GM23338 (cell line): ENCODE data around the gene NDFIP1.

Source experiments
- CREB1 ChIP-seq: fragments of 250-450 bp; sonication (Bioruptor Pico); IDR thresholded peaks from 2 replicates; pipeline ENCODE4 v1.5.0; 2020; ENCODE audit warnings: low read depth, mild to moderate bottlenecking, moderate library complexity
- EZH2 ChIP-seq: fragments of 200-600 bp; sonication (generic); IDR thresholded peaks from one replicate; pipeline ENCODE4 v1.8.0; 2017; ENCODE audit warnings: antibody characterized with exemption, mild to moderate bottlenecking, low read depth; ENCODE audit not compliant: unreplicated experiment
- EZH2phosphoT487 ChIP-seq: fragments of 200-600 bp; sonication (generic); IDR thresholded peaks from one replicate; pipeline ENCODE4 v1.8.1; 2018; ENCODE audit warnings: antibody characterized with exemption; ENCODE audit not compliant: unreplicated experiment
- JUNB ChIP-seq: IDR thresholded peaks from one replicate; pipeline ENCODE4 v1.6.1; 2016; ENCODE audit warnings: antibody characterized with exemption; ENCODE audit not compliant: unreplicated experiment
- NANOG ChIP-seq: IDR thresholded peaks from 2 replicates; pipeline ENCODE4 v1.6.1; 2016; ENCODE audit warnings: antibody characterized with exemption, borderline replicate concordance
- POLR2AphosphoS5 ChIP-seq: IDR thresholded peaks from 2 replicates; pipeline ENCODE4 v1.6.1; 2016; ENCODE audit warnings: antibody characterized with exemption, low read depth
- STAT1 ChIP-seq: IDR thresholded peaks from one replicate; pipeline ENCODE4 v1.6.1; 2016; ENCODE audit warnings: antibody characterized with exemption; ENCODE audit not compliant: unreplicated experiment
- ZNF331 ChIP-seq: fragments of 250-450 bp; sonication (Bioruptor Pico); IDR thresholded peaks from 2 replicates; pipeline ENCODE4 v1.5.0; 2020; ENCODE audit warnings: low read depth, mild to moderate bottlenecking, moderate library complexity
- TF ChIP-seq, protein P1 (sequence below), 2 experiments: fragments of 200-600 bp in 1 of 2; sonication (generic) in 1 of 2; conservative IDR thresholded peaks; 2 replicates each; pipeline versions ENCODE4 v1.5.1 to v1.6.1; 2016 to 2017; ENCODE audit warnings: antibody characterized with exemption in 2 of 2, low read depth in 2 of 2, mild to moderate bottlenecking in 2 of 2, moderate library complexity in 1 of 2
- TF ChIP-seq, protein P2 (sequence below): IDR thresholded peaks from one replicate; pipeline ENCODE4 v1.6.1; 2018; ENCODE audit warnings: antibody characterized with exemption; ENCODE audit not compliant: unreplicated experiment
- TF ChIP-seq, protein P3 (sequence below): IDR thresholded peaks from 2 replicates; pipeline ENCODE4 v1.6.1; 2016; ENCODE audit warnings: antibody characterized with exemption
- TF ChIP-seq, protein P4 (sequence below): fragments of 250-450 bp; sonication (Bioruptor Pico); IDR thresholded peaks from 2 replicates; pipeline ENCODE4 v1.5.0; 2020; ENCODE audit warnings: mild to moderate bottlenecking, moderate library complexity

DNA sequence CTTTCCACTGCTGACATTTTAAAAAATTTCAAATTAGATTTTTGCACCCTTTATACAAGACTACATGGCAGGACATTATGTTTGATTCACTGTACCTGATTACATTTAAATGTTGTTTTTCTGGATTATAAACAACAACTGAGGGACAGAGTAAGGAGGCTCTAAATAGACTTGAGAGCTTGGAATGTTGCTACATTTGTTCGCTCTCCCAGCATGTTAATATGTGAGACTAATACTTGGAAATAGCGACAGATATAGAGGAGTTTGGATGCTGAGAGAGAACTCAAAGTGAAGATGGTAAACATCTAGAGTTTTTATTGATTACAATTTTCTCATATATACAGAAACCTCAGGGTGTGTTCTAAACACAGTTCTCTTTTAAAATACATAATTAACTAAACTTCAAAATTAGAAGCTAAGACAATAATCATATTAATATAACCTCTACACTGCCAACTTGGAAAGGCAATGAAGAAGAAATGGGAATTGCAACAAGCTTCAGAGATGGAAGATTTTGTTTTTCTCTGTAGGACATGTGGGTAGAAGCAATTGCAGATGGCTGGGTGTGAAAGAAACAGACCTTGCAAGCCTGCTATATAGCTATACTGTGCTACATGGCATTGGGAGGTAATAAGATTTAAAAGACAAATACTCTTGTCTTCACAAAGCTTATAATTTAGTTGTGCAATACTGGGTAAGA lies 1.4 kb upstream of the NDFIP1 start:
- TF ChIP-seq, protein P1, sequence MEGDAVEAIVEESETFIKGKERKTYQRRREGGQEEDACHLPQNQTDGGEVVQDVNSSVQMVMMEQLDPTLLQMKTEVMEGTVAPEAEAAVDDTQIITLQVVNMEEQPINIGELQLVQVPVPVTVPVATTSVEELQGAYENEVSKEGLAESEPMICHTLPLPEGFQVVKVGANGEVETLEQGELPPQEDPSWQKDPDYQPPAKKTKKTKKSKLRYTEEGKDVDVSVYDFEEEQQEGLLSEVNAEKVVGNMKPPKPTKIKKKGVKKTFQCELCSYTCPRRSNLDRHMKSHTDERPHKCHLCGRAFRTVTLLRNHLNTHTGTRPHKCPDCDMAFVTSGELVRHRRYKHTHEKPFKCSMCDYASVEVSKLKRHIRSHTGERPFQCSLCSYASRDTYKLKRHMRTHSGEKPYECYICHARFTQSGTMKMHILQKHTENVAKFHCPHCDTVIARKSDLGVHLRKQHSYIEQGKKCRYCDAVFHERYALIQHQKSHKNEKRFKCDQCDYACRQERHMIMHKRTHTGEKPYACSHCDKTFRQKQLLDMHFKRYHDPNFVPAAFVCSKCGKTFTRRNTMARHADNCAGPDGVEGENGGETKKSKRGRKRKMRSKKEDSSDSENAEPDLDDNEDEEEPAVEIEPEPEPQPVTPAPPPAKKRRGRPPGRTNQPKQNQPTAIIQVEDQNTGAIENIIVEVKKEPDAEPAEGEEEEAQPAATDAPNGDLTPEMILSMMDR (conservative IDR thresholded peaks at IDR 0.05; ENCODE audit: low read depth in 2 of 2): no peak
- TF ChIP-seq EZH2phosphoT487 (no peak), POLR2AphosphoS5 (no peak), CREB1 (CRISPR knock-in tag) (no peak), EZH2 (no peak), ZNF331 (CRISPR knock-in tag) (no peak), JUNB (no peak), STAT1 (no peak), NANOG (no peak)
- TF ChIP-seq, protein P2, sequence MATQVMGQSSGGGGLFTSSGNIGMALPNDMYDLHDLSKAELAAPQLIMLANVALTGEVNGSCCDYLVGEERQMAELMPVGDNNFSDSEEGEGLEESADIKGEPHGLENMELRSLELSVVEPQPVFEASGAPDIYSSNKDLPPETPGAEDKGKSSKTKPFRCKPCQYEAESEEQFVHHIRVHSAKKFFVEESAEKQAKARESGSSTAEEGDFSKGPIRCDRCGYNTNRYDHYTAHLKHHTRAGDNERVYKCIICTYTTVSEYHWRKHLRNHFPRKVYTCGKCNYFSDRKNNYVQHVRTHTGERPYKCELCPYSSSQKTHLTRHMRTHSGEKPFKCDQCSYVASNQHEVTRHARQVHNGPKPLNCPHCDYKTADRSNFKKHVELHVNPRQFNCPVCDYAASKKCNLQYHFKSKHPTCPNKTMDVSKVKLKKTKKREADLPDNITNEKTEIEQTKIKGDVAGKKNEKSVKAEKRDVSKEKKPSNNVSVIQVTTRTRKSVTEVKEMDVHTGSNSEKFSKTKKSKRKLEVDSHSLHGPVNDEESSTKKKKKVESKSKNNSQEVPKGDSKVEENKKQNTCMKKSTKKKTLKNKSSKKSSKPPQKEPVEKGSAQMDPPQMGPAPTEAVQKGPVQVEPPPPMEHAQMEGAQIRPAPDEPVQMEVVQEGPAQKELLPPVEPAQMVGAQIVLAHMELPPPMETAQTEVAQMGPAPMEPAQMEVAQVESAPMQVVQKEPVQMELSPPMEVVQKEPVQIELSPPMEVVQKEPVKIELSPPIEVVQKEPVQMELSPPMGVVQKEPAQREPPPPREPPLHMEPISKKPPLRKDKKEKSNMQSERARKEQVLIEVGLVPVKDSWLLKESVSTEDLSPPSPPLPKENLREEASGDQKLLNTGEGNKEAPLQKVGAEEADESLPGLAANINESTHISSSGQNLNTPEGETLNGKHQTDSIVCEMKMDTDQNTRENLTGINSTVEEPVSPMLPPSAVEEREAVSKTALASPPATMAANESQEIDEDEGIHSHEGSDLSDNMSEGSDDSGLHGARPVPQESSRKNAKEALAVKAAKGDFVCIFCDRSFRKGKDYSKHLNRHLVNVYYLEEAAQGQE: no peak
- TF ChIP-seq, protein P3, sequence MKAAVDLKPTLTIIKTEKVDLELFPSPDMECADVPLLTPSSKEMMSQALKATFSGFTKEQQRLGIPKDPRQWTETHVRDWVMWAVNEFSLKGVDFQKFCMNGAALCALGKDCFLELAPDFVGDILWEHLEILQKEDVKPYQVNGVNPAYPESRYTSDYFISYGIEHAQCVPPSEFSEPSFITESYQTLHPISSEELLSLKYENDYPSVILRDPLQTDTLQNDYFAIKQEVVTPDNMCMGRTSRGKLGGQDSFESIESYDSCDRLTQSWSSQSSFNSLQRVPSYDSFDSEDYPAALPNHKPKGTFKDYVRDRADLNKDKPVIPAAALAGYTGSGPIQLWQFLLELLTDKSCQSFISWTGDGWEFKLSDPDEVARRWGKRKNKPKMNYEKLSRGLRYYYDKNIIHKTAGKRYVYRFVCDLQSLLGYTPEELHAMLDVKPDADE: no peak
- TF ChIP-seq, protein P4, sequence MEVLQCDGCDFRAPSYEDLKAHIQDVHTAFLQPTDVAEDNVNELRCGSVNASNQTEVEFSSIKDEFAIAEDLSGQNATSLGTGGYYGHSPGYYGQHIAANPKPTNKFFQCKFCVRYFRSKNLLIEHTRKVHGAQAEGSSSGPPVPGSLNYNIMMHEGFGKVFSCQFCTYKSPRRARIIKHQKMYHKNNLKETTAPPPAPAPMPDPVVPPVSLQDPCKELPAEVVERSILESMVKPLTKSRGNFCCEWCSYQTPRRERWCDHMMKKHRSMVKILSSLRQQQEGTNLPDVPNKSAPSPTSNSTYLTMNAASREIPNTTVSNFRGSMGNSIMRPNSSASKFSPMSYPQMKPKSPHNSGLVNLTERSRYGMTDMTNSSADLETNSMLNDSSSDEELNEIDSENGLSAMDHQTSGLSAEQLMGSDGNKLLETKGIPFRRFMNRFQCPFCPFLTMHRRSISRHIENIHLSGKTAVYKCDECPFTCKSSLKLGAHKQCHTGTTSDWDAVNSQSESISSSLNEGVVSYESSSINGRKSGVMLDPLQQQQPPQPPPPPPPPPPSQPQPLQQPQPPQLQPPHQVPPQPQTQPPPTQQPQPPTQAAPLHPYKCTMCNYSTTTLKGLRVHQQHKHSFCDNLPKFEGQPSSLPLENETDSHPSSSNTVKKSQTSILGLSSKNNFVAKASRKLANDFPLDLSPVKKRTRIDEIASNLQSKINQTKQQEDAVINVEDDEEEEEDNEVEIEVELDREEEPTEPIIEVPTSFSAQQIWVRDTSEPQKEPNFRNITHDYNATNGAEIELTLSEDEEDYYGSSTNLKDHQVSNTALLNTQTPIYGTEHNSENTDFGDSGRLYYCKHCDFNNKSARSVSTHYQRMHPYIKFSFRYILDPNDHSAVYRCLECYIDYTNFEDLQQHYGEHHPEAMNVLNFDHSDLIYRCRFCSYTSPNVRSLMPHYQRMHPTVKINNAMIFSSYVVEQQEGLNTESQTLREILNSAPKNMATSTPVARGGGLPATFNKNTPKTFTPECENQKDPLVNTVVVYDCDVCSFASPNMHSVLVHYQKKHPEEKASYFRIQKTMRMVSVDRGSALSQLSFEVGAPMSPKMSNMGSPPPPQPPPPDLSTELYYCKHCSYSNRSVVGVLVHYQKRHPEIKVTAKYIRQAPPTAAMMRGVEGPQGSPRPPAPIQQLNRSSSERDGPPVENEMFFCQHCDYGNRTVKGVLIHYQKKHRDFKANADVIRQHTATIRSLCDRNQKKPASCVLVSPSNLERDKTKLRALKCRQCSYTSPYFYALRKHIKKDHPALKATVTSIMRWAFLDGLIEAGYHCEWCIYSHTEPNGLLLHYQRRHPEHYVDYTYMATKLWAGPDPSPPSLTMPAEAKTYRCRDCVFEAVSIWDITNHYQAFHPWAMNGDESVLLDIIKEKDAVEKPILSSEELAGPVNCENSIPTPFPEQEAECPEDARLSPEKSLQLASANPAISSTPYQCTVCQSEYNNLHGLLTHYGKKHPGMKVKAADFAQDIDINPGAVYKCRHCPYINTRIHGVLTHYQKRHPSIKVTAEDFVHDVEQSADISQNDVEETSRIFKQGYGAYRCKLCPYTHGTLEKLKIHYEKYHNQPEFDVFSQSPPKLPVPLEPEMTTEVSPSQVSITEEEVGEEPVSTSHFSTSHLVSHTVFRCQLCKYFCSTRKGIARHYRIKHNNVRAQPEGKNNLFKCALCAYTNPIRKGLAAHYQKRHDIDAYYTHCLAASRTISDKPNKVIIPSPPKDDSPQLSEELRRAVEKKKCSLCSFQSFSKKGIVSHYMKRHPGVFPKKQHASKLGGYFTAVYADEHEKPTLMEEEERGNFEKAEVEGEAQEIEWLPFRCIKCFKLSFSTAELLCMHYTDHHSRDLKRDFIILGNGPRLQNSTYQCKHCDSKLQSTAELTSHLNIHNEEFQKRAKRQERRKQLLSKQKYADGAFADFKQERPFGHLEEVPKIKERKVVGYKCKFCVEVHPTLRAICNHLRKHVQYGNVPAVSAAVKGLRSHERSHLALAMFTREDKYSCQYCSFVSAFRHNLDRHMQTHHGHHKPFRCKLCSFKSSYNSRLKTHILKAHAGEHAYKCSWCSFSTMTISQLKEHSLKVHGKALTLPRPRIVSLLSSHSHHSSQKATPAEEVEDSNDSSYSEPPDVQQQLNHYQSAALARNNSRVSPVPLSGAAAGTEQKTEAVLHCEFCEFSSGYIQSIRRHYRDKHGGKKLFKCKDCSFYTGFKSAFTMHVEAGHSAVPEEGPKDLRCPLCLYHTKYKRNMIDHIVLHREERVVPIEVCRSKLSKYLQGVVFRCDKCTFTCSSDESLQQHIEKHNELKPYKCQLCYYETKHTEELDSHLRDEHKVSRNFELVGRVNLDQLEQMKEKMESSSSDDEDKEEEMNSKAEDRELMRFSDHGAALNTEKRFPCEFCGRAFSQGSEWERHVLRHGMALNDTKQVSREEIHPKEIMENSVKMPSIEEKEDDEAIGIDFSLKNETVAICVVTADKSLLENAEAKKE (CRISPR knock-in tag): no peak
